Measurements from ENCODE around the gene ACKR2. TPM values are rescaled to one million over a fixed set of nuclear protein-coding genes. Genes with fewer than 3 reads are reported as not detected.

Gene ACKR2
- total RNA-seq, 1 donor from 2014 or later: 0.44 TPM

DNA sequence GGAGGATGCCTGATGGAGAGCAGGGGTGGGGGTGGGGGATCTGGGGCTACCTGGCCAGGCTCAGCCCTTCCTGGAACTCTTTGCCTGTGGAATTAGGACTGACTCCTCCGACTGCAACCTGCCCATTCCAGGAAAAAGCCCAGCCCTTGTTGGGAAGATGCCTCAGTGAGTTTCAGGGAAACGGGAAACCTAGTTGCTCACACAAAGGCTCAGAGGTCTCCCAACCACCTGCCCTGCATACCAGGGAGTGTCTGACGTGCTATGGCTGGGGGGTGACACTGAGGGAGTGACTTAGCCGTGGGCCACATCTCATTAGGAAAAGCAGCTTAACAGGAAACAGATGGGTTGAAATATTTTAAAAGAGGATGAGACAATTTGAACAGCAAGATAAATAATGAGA is 38.5 kb downstream of the ACKR2 start:
- Histone ChIP-seq H3K27ac (replicated peaks) (no peak overlapping the region), H3K4me1 (peaks cover 34% of the 10 kb centered on the region), H3K9me3 (replicated peaks) (no peaks in the 10 kb centered on the region), H3K4me3 (no peak overlapping the region), H3K27me3 (ENCODE audit: low read depth) (no peaks in the 10 kb centered on the region), H3K36me3 (no peaks in the 10 kb centered on the region)
- no peak for TF ChIP-seq CTCF (IDR thresholded peaks at IDR 0.05; ENCODE audit: borderline replicate concordance)
- DNase-seq: no peak
- intact Hi-C loops (cut with micrococcal nuclease): no loop called here

DNA sequence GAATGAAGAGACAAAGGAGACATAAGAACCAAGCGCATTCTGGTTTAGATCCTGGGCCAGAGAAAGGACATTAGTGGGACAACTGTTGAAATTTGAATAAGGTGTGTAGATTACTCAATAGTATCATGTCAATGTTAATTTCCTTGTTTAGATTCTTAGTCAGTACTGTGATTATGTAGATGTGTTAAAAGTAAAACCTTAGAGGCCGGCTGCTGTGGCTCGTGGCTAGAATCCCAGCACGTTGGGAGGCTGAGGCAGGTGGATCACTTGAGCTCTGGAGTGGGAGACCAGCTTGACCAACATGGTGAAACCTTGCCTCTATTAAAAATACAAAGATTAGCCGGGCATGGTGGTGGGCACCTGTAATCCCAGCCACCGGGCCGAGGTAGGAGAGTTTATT is 39.8 kb downstream of the ACKR2 start:
- intact Hi-C loops (cut with micrococcal nuclease): no loop called here
- no peak for TF ChIP-seq CTCF (IDR thresholded peaks at IDR 0.05; ENCODE audit: borderline replicate concordance)
- no peaks in the 10 kb centered on the region for H3K9me3 ChIP-seq (replicated peaks)
- DNase-seq: no peak
- H3K4me3 ChIP-seq: no peak overlapping the region
- no peaks in the 10 kb centered on the region for H3K36me3 ChIP-seq
- peaks cover 23% of the 10 kb centered on the region for H3K4me1 ChIP-seq
- H3K27ac ChIP-seq (replicated peaks): no peak overlapping the region
- no peaks in the 10 kb centered on the region for H3K27me3 ChIP-seq (ENCODE audit: low read depth)

DNA sequence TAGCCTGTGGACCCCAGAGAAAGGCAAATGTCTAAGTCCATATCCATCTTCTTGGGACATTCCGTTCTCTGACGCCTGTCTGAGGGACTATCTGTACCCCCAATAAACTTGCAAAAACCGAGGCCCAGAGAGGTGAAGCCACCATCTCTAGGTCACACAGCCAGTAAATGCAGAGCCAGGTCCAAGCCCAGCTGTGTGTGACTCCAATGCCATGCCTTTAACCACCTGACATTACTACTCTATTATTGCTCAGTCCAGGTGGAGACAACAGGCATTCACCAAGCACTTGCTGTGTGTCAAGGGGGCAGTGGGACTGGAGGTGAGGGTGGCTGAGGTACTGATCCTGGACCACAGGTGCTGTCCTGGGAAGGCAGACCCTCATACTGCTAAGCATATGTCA is 41.0 kb downstream of the ACKR2 start:
- no peak overlapping the region for H3K27ac ChIP-seq (replicated peaks)
- H3K4me1 ChIP-seq: peaks cover 19% of the 10 kb centered on the region
- no peak for DNase-seq
- H3K36me3 ChIP-seq: no peaks in the 10 kb centered on the region
- H3K4me3 ChIP-seq: no peak overlapping the region
- no peak for TF ChIP-seq CTCF (IDR thresholded peaks at IDR 0.05; ENCODE audit: borderline replicate concordance)
- H3K9me3 ChIP-seq (replicated peaks): no peaks in the 10 kb centered on the region
- intact Hi-C loops (cut with micrococcal nuclease): no loop called here
- no peaks in the 10 kb centered on the region for H3K27me3 ChIP-seq (ENCODE audit: low read depth)

DNA sequence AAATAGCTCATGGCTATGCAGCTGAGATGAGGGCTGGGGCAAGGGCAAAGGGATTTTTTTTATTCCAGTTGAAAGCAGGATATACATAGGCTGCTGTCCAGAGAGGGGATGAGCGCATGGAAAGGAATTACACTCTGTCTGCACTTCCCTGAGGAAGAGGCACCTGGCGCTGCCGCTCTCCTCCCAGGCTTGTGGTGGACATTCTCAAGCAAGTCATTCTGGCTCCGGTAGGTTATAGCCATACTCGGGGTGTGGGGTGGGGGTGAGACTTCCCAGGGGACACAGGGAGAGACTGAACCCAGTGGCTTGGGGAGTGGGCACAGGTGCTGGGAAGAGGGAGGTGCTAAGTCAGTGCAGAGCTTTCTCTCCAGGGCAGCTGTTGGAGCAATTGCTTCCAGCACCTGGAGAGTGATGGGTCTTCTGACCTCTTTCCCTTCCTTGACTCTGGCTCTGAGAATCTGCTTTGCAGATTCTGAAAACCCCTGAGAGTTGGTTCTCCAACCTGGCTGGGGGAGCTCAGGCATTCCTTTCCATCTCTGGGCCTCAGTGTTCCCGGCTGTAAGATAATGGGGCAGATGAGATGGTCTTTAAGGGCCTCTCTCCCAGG is 42.1 kb downstream of the ACKR2 start:
- Histone ChIP-seq H3K4me3 (no peak overlapping the region), H3K27ac (replicated peaks) (no peak overlapping the region)

GRCh38 chr3:42852441-42852840 is 43.2 kb downstream of the ACKR2 start:
- Histone ChIP-seq H3K4me3 (no peak overlapping the region), H3K4me1 (peaks cover 3% of the 10 kb centered on the region), H3K27me3 (ENCODE audit: low read depth) (no peaks in the 10 kb centered on the region), H3K9me3 (replicated peaks) (no peaks in the 10 kb centered on the region), H3K27ac (replicated peaks) (no peak overlapping the region), H3K36me3 (no peaks in the 10 kb centered on the region)
- intact Hi-C loops (cut with micrococcal nuclease): no loop called here
- no peak for TF ChIP-seq CTCF (IDR thresholded peaks at IDR 0.05; ENCODE audit: borderline replicate concordance)
- DNase-seq: no peak

More for the DNA sequence above, 42.1 kb downstream of the ACKR2 start:
- Histone ChIP-seq H3K36me3 (no peaks in the 10 kb centered on the region), H3K4me1 (peaks cover 14% of the 10 kb centered on the region), H3K27me3 (ENCODE audit: low read depth) (no peaks in the 10 kb centered on the region), H3K9me3 (replicated peaks) (no peaks in the 10 kb centered on the region)
- DNase-seq: no peak
- intact Hi-C loops (cut with micrococcal nuclease): no loop called here
- TF ChIP-seq CTCF (IDR thresholded peaks at IDR 0.05; ENCODE audit: borderline replicate concordance): no peak

Data from left ventricle myocardium inferior (tissue), 1 donor.